Endothelial cell of umbilical vein (primary cell): ENCODE data around the gene ZIC5. TPM values are rescaled to one million over a fixed set of nuclear protein-coding genes. Genes with fewer than 3 reads are reported as not detected.

Source experiments
- BruUV-seq: library from RNA; stranded (reverse); fragments of 400-500 nt; replicated peaks from 2 replicates; lab custom pipeline; 2021; lab: Mats Ljungman, UMichigan
- CTCF ChIA-PET: fragments of 300-600, 350-600 bp; sonication (Branson Sonifier 250); formaldehyde crosslinking; loops from one replicate; lab custom pipeline; 2021; ENCODE audit warnings: antibody characterized with exemption, inconsistent platforms; lab: Charles Lee
- POLR2A ChIA-PET: fragments of 300-600, 350-600 bp; sonication (Branson Sonifier 250); formaldehyde crosslinking; loops from one replicate; lab custom pipeline; 2021; ENCODE audit warnings: antibody characterized with exemption, inconsistent platforms; lab: Charles Lee
- DNase-seq: peaks from one replicate; pipeline ENCODE4 v3.0.0-alpha.2; 2011; ENCODE audit warnings: low read depth, low spot score
- FAIRE-seq: peaks from 2 replicates; lab custom pipeline; 2011; peaks lifted over from hg19 to GRCh38; lab: Jason Lieb, UNC
- H2AFZ ChIP-seq: 2 replicates; pipeline ENCODE4 v1.6.0; 2012; ENCODE audit warnings: low read depth, low read length, control low read depth, inconsistent platforms
- H3K27ac ChIP-seq: 2 replicates; pipeline ENCODE4 v1.5.1; 2011; ENCODE audit warnings: low read depth, mild to moderate bottlenecking, control low read depth, low read length, moderate library complexity; ENCODE audit not compliant: insufficient read depth
- H3K27me3 ChIP-seq, 2 experiments: 2 replicates each; pipeline versions ENCODE4 v1.6.0 to v1.6.1; 2011; ENCODE audit warnings: low read length in 2 of 2, mixed read lengths in 1 of 2; ENCODE audit not compliant: control insufficient read depth in 2 of 2, insufficient read depth in 2 of 2
- H3K36me3 ChIP-seq, 2 experiments: 2 replicates in 1 of 2; 3 replicates in 1 of 2; pipeline ENCODE4 v1.5.1; 2011; ENCODE audit warnings: low read length in 2 of 2, mild to moderate bottlenecking in 1 of 2, moderate library complexity in 1 of 2; ENCODE audit not compliant: control insufficient read depth in 2 of 2, insufficient read depth in 2 of 2; ENCODE audit errors: extremely low read depth in 1 of 2
- H3K4me1 ChIP-seq: 3 replicates; pipeline ENCODE4 v1.5.1; 2011; ENCODE audit warnings: mild to moderate bottlenecking, low read length; ENCODE audit not compliant: control insufficient read depth, insufficient read depth; ENCODE audit errors: extremely low read depth
- H3K4me2 ChIP-seq: 2 replicates; pipeline ENCODE4 v1.6.1; 2011; ENCODE audit warnings: low read length, control low read depth, mixed read lengths; ENCODE audit not compliant: insufficient read depth
- H3K4me3 ChIP-seq, 3 experiments: fragments of 200-600 bp in 1 of 3; sonication (generic), shearing (Covaris generic) in 1 of 3; replicated peaks in 1 of 3; 2 replicates each; pipeline ENCODE4 v1.5.1; 2011 to 2016; ENCODE audit warnings: control low read depth in 3 of 3, low read length in 3 of 3, mild to moderate bottlenecking in 2 of 3, inconsistent platforms in 1 of 3, low read depth in 1 of 3, moderate library complexity in 1 of 3; ENCODE audit not compliant: insufficient read depth in 1 of 3
- H3K79me2 ChIP-seq: 2 replicates; pipeline ENCODE4 v1.6.0; 2012; ENCODE audit warnings: low read length, inconsistent platforms; ENCODE audit not compliant: control insufficient read depth, insufficient read depth
- H3K9ac ChIP-seq: replicated peaks from 2 replicates; pipeline ENCODE3; 2011; ENCODE audit warnings: low read length, control low read depth; ENCODE audit not compliant: insufficient read depth; ENCODE audit errors: extremely low read depth
- H3K9me1 ChIP-seq: replicated peaks from 3 replicates; pipeline ENCODE4 v1.6.0; 2011; ENCODE audit warnings: mild to moderate bottlenecking, low read length; ENCODE audit not compliant: control insufficient read depth, insufficient read depth; ENCODE audit errors: extremely low read depth
- H3K9me3 ChIP-seq: replicated peaks from 2 replicates; pipeline ENCODE4 v1.5.1; 2012; ENCODE audit warnings: low read length, inconsistent platforms; ENCODE audit not compliant: control insufficient read depth, insufficient read depth
- H4K20me1 ChIP-seq: replicated peaks from 2 replicates; pipeline ENCODE3; 2011; ENCODE audit warnings: mild to moderate bottlenecking, low read length; ENCODE audit not compliant: control insufficient read depth, insufficient read depth; ENCODE audit errors: extremely low read depth
- EZH2 ChIP-seq: IDR thresholded peaks from 2 replicates; pipeline ENCODE4 v1.6.1; 2012; ENCODE audit warnings: borderline replicate concordance, low read depth, mild to moderate bottlenecking, moderate library complexity, low read length, inconsistent platforms; ENCODE audit not compliant: severe bottlenecking
- FOS ChIP-seq: IDR thresholded peaks from 2 replicates; pipeline ENCODE4 v1.6.1; 2011; ENCODE audit warnings: mild to moderate bottlenecking, low read length, moderate library complexity, borderline replicate concordance; ENCODE audit not compliant: insufficient read depth
- JUN ChIP-seq: IDR thresholded peaks from 2 replicates; pipeline ENCODE4 v1.6.1; 2011; ENCODE audit warnings: borderline replicate concordance, low read depth; ENCODE audit not compliant: insufficient read length, insufficient read depth
- MYC ChIP-seq: IDR thresholded peaks from one replicate; pipeline ENCODE4 v1.6.1; 2011; ENCODE audit warnings: mild to moderate bottlenecking, low read depth, low read length
- POLR2A ChIP-seq: IDR thresholded peaks from 2 replicates; pipeline ENCODE4 v1.6.1; 2012; ENCODE audit warnings: low read depth, mild to moderate bottlenecking, control low read depth, low read length
- POLR2AphosphoS5 ChIP-seq: IDR thresholded peaks from 2 replicates; pipeline ENCODE4 v1.6.1; 2012; ENCODE audit warnings: low read depth, mild to moderate bottlenecking, control low read depth, low read length, moderate library complexity; ENCODE audit not compliant: insufficient read depth
- dilution Hi-C: fragments of 300-500 bp; cut with MboI; formaldehyde crosslinking; loops from one replicate; pipeline ENCODE4 v1.15.0; 2019; ENCODE audit warnings: low sequenced_read_pairs; ENCODE audit not compliant: extremely low pct_ligation_motif_present
- intact Hi-C: fragments of 100-400 bp; cut with micrococcal nuclease; formaldehyde crosslinking; loops from one replicate; pipeline ENCODE4 v1.10.0; 2022
- polyA plus RNA-seq, 4 experiments: library from polyadenylated mRNA; depleted of rRNA in 3 of 4; stranded (reverse) in 3 of 4; unstranded in 1 of 4; fragments of >200 nt; gene quantifications; 2 replicates each; pipeline versions ENCODE4 v1.2.1 to v1.2.3, GENCODE V29; 2011 to 2012; ENCODE audit warnings: missing spikeins in 1 of 4
- total RNA-seq: library from RNA; stranded (reverse); gene quantifications from 2 replicates; pipeline ENCODE4 v1.2.3, GENCODE V29; 2021
- TF ChIP-seq, protein P1 (sequence below): IDR thresholded peaks from 2 replicates; pipeline ENCODE4 v1.6.1; 2011; ENCODE audit not compliant: insufficient read depth, insufficient read length

ZIC5 gene
- total and polyA plus RNA-seq, 2 donors (not counting 3 experiments of a cell fraction or from before 2014, with no cell fraction given) = not detected

GRCh38 chr13:99967498-99967868 is 4.1 kb downstream of the ZIC5 start:
- no peak overlapping the region for H3K27ac ChIP-seq
- H3K9me3 ChIP-seq = no peaks in the 10 kb centered on the region
- no peak overlapping the region for H3K4me3 ChIP-seq
- H3K9me1 ChIP-seq = no peaks in the 10 kb centered on the region
- intact Hi-C loops = loop anchor here (2.0 to 10.0 kb wide), 2 partner anchors 121 to 313 kb away; partner anchors contain the start of gene PCCA
- peaks cover 3% of the 10 kb centered on the region for H4K20me1 ChIP-seq
- CTCF ChIA-PET = interaction anchor here (1.0 kb wide), 1 partner anchor 268 kb away, joined by 3 read pairs; no protein-coding TSS in a partner anchor
- no TSS peak for BruUV-seq
- H3K4me1 ChIP-seq = no peaks in the 10 kb centered on the region
- no peak for DNase-seq
- H3K36me3 ChIP-seq = no peaks in the 10 kb centered on the region
- no peaks in the 10 kb centered on the region for H3K79me2 ChIP-seq
- no peak overlapping the region for H3K4me2 ChIP-seq
- FAIRE-seq = no peak
- H3K9ac ChIP-seq = no peak overlapping the region
- H3K27me3 ChIP-seq = peaks cover 60 to 90% of the 10 kb centered on the region in 2 experiments
- dilution Hi-C loops = no loop called here
- POLR2A ChIA-PET = no interaction called here
- TF ChIP-seq POLR2AphosphoS5 = no peak
- no peak for TF ChIP-seq EZH2
- TF ChIP-seq JUN = no peak
- TF ChIP-seq MYC = no peak
- TF ChIP-seq, protein P1, sequence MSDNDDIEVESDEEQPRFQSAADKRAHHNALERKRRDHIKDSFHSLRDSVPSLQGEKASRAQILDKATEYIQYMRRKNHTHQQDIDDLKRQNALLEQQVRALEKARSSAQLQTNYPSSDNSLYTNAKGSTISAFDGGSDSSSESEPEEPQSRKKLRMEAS = no peak
- no peak for TF ChIP-seq FOS
- TF ChIP-seq POLR2A = no peak
- no peak overlapping the region for H2AFZ ChIP-seq
